ENCODE results near the gene SLC26A6.

DNA sequence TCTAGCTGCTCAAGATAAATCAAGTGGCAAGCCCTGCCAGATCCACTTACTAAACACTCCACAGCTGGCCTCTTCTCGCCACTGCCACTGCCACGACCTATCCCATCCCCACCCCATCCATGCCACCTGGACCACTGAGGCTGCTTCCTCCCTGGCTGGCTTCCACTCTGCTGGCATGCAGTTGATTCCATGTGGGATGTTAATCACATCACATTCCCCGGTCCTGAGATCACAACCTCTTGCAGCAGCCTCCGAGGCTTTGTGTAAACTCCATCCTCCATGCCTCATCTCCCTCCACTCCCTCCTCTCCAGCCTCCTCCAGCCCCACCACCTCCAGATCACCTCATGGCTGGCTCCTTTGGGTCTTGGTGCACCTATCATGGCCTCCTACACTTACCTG lies 42.8 kb upstream of the SLC26A6 start:
- TF ChIP-seq, protein P1, sequence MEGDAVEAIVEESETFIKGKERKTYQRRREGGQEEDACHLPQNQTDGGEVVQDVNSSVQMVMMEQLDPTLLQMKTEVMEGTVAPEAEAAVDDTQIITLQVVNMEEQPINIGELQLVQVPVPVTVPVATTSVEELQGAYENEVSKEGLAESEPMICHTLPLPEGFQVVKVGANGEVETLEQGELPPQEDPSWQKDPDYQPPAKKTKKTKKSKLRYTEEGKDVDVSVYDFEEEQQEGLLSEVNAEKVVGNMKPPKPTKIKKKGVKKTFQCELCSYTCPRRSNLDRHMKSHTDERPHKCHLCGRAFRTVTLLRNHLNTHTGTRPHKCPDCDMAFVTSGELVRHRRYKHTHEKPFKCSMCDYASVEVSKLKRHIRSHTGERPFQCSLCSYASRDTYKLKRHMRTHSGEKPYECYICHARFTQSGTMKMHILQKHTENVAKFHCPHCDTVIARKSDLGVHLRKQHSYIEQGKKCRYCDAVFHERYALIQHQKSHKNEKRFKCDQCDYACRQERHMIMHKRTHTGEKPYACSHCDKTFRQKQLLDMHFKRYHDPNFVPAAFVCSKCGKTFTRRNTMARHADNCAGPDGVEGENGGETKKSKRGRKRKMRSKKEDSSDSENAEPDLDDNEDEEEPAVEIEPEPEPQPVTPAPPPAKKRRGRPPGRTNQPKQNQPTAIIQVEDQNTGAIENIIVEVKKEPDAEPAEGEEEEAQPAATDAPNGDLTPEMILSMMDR (IDR thresholded peaks at IDR 0.05), result no peak
- TF ChIP-seq POLR2A (IDR thresholded peaks at IDR 0.05), result no peak
